Stimulated activated CD8-positive, alpha-beta memory T cell treated with anti-CD3 and anti-CD28 coated beads, Interleukin-2, amount 100 ng/mL, for 1 hour (primary cell): ENCODE data around the gene ATR.
A peak's percentile ranks its signal among the peaks of the same experiment; 100 is the strongest.
"Not testable (repeated sequence)": the region's sequence is repeated elsewhere in the genome, so short reads cannot be mapped to it uniquely, and the experiment has no call there.

ENCODE experiments used
- DNase-seq, 2 donors: peaks; one replicate each; pipeline ENCODE4 v3.0.0-alpha.2; 2020; ENCODE audit warnings: low read depth in 2 of 2

ATR gene

GRCh38 chr3:142578329-142579223 is at the start of gene ATR:
TSS of gene ATR (minus strand) at chr3:142578733. CDS start at chr3:142578704, 29 bp downstream.
- DNase-seq = peak; percentile 92 to 93

GRCh38 chr3:142626971-142627370 is 48.4 kb upstream of the ATR start:
- no peak for DNase-seq

DNA sequence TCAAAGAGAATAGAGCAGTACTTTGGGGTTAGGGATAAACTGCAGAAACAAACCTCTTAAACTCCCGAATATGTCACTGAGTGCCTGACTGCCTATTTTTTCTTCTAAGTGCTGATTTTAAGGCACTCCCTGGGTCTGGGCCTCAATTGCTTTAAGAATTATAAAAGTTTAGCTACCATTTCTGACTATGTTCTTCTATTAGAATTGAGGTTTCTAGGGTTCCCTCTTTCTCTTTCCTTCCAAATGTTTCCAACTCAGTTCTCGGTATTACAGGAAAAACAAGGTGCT is 46.6 kb upstream of the ATR start:
- DNase-seq = no peak

DNA sequence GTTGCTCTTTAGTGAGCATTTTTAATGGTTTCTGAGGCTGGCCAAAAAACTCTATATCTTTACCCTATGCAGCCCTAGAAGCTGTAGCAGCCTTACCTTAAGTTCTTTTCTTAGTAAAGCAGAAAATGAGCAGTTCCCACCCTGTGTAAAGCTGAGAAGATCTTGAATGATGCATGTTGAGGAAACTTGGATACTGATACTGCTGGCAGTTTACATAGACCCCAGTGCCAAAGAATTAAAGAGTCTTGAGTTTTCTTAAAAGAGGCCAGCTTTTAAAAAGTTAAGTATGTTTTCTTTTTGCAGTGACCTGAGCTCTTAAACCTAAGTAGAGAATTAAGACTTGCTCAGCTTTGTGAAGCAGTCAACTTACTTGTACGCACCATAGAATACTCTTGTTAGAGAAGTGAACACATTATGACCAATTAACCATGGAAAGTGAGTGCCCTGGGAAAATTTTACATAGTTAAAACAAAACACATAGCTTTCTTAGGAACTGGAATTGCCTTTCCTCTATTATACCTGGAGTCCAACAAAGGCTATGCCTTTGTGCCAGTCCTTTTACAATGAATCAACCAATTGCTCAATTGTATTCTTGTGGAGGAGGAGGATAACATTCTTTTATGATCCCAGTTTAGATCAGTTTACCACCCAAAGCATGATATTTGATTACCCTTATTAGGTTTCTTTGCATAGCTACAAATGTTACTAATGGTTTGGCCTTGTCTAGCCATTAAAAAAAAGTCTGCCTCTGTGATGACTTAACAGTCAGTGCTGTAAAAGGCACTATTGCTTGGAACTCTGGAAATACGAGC is 46.0 kb upstream of the ATR start:
- no peak for DNase-seq

DNA sequence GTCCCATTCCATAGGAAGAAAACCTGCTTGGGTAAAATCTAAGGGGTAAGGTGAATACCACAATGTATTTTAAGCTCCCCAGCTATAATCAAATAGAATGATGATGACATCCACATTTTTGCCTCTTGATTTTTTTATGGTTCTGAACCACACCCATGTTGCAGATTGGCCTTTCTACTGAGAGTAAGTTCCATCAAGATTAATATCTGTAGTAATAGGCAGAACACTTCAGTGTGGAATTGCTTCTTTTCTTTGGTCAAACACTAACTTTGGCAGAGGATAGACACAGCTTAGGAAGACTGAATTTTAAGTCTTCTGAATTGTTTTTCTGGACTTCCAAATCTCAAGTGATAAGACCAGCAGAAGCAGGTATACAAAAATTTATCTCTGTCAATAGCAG is 44.7 kb upstream of the ATR start:
- DNase-seq = no peak

DNA sequence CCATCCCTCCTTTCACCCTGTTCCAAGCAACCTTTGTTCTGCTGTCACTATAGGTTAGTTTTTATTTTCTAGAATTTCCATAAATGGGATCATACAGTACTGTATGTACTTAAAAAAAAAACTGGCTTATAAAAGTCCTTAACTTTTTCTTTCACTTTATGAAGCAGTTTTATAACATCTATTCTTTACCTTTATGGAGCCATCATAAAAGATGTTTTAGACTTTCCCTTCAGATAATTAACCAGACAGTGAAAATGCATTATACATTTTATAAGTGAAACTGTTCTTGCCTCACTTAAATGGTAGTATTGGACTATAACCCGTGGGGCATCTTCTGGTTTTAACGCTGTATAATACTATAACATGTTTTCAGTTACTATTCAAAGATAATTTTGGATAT is 43.9 kb upstream of the ATR start:
- no peak for DNase-seq

DNA sequence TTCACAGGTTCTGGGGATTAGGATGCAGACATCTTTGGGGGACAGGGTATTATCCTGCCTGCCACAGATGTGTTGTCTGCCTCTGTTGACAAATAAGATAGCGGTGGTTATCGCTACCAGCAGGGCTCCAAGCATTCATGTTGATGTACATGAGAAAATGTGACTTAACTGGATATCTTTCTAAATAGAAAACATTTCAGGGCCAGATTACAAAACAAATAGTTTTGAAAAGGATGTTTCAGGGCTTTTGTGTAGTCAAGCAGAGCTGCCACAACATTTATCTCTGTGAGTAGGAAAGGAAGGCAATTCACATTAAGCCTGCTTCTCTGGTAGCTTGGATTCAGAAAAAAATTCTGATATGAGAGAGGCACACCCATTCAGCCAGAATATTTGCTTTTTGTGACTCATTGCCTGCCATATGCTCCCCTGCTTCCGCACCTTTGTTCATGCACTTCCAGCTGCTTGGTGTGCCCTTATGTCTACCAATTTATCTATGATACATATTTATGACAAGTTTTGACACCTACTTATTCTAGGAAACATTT is 40.5 kb upstream of the ATR start:
- DNase-seq = no peak

- no peak for DNase-seq
Measured at GRCh38 chr3:142615171-142615570, 36.6 kb upstream of the ATR start.

- DNase-seq = no peak
Measured at GRCh38 chr3:142614059-142614626, 35.6 kb upstream of the ATR start.

DNA sequence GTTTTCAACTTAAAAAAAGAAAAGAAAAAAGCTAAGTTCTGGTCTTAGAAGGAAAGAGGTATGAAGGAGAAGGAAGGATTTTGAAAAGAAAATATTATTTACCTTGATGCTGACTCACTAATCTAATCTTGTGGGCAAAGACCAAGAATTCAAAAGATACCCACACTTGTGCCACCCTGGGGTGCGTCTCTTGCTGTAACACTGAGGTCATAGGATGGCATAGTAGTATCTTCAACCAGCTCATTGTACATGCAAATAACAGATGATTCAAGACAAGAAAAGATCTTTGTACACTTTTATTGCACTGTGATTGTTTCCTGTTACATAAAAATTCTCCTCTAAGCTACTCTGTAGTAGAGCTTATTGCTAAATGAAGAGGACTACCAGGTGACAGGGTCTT is 35.0 kb upstream of the ATR start:
- no peak for DNase-seq

GRCh38 chr3:142611206-142611605 is 32.7 kb upstream of the ATR start:
- DNase-seq = no peak

- DNase-seq = no peak
Measured at GRCh38 chr3:142609136-142609535, 30.6 kb upstream of the ATR start.

DNA sequence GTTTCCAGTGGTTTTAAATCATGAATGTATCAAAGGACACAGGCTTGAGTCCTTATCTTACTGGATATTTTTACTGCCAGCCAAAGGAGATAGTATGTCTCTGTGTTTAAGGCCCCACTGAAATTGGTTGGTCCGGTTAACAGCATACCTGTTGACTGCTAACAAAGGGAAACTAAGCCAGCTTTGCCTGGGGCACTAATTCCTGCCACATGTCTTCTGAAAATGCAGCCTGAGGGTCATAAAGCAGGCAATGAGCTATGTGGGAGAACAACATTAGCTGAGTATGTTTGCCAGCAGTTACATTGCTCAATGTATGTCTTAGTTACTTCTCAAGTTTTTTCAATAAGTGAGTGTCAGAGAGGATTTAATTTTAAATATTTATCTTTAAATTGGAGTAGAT is 30.1 kb upstream of the ATR start:
- DNase-seq = no peak

DNA sequence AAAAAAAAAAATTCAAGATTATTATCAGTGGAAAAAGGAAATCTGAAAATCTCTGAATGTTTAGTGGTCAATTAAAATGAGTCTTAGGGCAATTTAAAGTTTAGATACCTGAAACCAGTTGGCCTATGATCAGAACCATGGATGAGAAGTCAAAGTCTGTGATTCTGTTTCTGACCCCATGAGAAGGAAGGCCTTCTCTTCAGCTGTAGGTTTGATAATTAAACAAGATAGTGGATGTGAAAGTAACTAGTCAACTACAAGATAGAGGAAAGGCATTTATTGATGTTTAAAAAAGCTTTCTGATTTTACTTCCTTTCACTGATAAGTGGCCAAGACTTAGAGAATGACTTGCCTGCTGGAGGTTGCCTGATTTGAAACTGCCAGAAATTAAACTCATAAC is 26.4 kb upstream of the ATR start:
- no peak for DNase-seq

- not testable (repeated sequence) for DNase-seq
Measured at GRCh38 chr3:142603386-142603705, 24.8 kb upstream of the ATR start.

GRCh38 chr3:142602619-142603385 is 24.3 kb upstream of the ATR start:
- DNase-seq = no peak

- DNase-seq = no peak
Measured at GRCh38 chr3:142601713-142602112, 23.2 kb upstream of the ATR start.

- no peak for DNase-seq
Measured at GRCh38 chr3:142597906-142598305, 19.4 kb upstream of the ATR start.

DNA sequence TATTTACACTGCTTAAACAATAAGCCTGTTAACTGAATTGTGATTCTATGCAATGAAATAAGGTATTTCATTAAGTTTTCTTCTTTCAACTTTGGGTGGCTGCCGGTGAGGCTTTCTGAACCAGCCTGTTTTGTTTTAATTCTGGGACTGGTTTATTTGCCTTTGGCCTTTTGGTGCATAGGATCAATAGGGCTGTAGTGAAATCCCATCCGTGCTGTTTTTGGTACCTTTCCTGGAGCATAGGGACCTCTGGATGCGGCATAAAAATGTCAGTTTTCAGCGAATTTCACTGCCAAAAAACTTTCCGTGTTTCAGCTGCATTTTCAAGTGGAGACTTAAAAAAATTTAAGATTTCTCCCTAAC is 18.2 kb upstream of the ATR start:
- no peak for DNase-seq

GRCh38 chr3:142595951-142596725 is 17.6 kb upstream of the ATR start, which contains the start of gene PLS1:
TSS of gene PLS1 (plus strand) at chr3:142596393. CDS start at chr3:142664238, 67,845 bp downstream.
- DNase-seq = peak; percentile 70 to 71

- DNase-seq = no peak
Measured at GRCh38 chr3:142595581-142595950, 17.0 kb upstream of the ATR start.
